ENCODE measurements around the gene STX1A.

- no peak for TF ChIP-seq ZBTB8A (tag by site-specific recombination; IDR thresholded peaks at IDR 0.05)
- TF ChIP-seq, protein P1, sequence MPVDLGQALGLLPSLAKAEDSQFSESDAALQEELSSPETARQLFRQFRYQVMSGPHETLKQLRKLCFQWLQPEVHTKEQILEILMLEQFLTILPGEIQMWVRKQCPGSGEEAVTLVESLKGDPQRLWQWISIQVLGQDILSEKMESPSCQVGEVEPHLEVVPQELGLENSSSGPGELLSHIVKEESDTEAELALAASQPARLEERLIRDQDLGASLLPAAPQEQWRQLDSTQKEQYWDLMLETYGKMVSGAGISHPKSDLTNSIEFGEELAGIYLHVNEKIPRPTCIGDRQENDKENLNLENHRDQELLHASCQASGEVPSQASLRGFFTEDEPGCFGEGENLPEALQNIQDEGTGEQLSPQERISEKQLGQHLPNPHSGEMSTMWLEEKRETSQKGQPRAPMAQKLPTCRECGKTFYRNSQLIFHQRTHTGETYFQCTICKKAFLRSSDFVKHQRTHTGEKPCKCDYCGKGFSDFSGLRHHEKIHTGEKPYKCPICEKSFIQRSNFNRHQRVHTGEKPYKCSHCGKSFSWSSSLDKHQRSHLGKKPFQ (tag by site-specific recombination; IDR thresholded peaks at IDR 0.05) = no peak
- TF ChIP-seq ZNF24 (tag by site-specific recombination; IDR thresholded peaks at IDR 0.05) = no peak
- TF ChIP-seq, protein P2, sequence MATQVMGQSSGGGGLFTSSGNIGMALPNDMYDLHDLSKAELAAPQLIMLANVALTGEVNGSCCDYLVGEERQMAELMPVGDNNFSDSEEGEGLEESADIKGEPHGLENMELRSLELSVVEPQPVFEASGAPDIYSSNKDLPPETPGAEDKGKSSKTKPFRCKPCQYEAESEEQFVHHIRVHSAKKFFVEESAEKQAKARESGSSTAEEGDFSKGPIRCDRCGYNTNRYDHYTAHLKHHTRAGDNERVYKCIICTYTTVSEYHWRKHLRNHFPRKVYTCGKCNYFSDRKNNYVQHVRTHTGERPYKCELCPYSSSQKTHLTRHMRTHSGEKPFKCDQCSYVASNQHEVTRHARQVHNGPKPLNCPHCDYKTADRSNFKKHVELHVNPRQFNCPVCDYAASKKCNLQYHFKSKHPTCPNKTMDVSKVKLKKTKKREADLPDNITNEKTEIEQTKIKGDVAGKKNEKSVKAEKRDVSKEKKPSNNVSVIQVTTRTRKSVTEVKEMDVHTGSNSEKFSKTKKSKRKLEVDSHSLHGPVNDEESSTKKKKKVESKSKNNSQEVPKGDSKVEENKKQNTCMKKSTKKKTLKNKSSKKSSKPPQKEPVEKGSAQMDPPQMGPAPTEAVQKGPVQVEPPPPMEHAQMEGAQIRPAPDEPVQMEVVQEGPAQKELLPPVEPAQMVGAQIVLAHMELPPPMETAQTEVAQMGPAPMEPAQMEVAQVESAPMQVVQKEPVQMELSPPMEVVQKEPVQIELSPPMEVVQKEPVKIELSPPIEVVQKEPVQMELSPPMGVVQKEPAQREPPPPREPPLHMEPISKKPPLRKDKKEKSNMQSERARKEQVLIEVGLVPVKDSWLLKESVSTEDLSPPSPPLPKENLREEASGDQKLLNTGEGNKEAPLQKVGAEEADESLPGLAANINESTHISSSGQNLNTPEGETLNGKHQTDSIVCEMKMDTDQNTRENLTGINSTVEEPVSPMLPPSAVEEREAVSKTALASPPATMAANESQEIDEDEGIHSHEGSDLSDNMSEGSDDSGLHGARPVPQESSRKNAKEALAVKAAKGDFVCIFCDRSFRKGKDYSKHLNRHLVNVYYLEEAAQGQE (tag by site-specific recombination; IDR thresholded peaks at IDR 0.05) = no peak
- no peak for TF ChIP-seq ZNF585B (tag by site-specific recombination; IDR thresholded peaks at IDR 0.05)
- TF ChIP-seq ZBTB21 (tag by site-specific recombination; IDR thresholded peaks at IDR 0.05) = no peak
- TF ChIP-seq, protein P3, sequence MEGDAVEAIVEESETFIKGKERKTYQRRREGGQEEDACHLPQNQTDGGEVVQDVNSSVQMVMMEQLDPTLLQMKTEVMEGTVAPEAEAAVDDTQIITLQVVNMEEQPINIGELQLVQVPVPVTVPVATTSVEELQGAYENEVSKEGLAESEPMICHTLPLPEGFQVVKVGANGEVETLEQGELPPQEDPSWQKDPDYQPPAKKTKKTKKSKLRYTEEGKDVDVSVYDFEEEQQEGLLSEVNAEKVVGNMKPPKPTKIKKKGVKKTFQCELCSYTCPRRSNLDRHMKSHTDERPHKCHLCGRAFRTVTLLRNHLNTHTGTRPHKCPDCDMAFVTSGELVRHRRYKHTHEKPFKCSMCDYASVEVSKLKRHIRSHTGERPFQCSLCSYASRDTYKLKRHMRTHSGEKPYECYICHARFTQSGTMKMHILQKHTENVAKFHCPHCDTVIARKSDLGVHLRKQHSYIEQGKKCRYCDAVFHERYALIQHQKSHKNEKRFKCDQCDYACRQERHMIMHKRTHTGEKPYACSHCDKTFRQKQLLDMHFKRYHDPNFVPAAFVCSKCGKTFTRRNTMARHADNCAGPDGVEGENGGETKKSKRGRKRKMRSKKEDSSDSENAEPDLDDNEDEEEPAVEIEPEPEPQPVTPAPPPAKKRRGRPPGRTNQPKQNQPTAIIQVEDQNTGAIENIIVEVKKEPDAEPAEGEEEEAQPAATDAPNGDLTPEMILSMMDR (tag by site-specific recombination; IDR thresholded peaks at IDR 0.05) = no peak
- TF ChIP-seq, protein P4, sequence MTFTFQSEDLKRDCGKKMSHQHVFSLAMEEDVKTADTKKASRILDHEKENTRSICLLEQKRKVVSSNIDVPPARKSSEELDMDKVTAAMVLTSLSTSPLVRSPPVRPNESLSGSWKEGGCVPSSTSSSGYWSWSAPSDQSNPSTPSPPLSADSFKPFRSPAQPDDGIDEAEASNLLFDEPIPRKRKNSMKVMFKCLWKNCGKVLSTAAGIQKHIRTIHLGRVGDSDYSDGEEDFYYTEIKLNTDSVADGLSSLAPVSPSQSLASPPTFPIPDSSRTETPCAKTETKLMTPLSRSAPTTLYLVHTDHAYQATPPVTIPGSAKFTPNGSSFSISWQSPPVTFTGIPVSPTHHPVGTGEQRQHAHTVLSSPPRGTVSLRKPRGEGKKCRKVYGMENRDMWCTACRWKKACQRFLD (tag by site-specific recombination; IDR thresholded peaks at IDR 0.05) = no peak
- TF ChIP-seq ZNF501 (tag by site-specific recombination; IDR thresholded peaks at IDR 0.05) = no peak
- TF ChIP-seq BCL11B (tag by site-specific recombination; IDR thresholded peaks at IDR 0.05; ENCODE audit: low read depth) = no peak
- TF ChIP-seq ZNF660 (tag by site-specific recombination; IDR thresholded peaks at IDR 0.05) = no peak
These were observed 9.1 kb upstream of the STX1A start for GRCh38 chr7:73728551-73728950.

All from HEK293 (cell line).